Limb (tissue), 2 donors: ENCODE data around the gene DEFB131A.
"Not testable (repeated sequence)": the region's sequence is repeated elsewhere in the genome, so short reads cannot be mapped to it uniquely, and the experiment has no call there.

Experiments used
- DNase-seq, 2 donors: peaks; one replicate each; pipeline ENCODE4 v3.0.0-alpha.2; 2016; ENCODE audit errors: extremely low spot score in 2 of 2

Gene DEFB131A

DNA sequence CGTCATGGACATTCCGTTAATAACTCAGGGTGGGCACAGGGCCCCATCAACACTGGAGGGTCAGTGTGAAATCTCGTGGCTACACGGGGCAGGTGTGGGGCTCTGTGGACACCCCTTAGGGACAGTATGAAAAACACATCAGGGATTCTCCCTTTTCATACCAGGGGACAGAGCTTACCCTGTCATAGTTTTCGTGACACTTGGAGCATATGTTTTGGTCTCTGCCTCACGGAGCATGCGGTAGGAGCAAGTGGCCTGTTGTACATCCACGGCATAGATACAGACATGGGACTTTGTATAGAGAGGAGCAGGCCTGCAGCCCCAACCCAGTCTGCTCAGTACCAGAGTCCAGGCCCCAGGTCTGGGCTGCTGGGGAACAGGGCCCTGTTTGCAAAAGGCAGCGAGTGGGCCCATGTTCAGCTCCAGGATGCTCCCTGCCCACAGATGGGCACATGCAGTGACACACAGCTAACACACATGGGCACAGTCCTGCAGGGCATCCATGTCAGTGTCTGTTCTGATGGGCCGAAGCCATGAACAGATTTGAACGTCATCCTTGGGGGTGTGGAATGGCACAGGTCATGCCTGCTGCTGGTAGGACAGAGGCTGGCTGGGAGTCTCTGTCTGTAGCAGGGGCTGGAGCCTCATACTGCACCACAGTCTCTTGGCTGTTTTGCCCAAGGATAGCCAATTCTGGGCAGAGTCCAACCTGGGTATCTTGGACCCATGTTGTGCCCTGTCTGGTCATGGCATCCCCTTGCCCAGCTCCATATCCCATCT, 50.2 kb downstream of the DEFB131A start:
- DNase-seq = not testable (repeated sequence)

DNA sequence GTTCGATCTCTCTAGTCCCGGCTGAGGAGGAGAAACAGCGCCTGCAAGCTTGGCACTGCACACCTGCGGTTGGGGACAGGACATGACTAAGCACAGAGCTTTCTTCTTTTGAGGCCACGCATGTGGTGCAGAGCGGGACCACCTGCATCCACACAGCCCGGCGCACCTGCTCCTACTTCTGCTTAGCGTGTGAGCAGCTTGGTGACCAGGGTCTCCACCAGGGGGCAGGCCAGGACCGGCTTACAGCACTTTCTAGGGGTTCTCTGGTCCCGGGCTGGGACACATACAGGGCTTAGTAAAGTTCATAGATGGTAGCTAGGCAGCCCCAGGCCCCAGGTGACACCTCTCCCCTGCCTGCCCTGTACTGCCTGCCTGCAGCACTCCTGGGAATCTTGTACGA, 51.2 kb downstream of the DEFB131A start:
- peak; percentile 8 to 82 for DNase-seq

DNA sequence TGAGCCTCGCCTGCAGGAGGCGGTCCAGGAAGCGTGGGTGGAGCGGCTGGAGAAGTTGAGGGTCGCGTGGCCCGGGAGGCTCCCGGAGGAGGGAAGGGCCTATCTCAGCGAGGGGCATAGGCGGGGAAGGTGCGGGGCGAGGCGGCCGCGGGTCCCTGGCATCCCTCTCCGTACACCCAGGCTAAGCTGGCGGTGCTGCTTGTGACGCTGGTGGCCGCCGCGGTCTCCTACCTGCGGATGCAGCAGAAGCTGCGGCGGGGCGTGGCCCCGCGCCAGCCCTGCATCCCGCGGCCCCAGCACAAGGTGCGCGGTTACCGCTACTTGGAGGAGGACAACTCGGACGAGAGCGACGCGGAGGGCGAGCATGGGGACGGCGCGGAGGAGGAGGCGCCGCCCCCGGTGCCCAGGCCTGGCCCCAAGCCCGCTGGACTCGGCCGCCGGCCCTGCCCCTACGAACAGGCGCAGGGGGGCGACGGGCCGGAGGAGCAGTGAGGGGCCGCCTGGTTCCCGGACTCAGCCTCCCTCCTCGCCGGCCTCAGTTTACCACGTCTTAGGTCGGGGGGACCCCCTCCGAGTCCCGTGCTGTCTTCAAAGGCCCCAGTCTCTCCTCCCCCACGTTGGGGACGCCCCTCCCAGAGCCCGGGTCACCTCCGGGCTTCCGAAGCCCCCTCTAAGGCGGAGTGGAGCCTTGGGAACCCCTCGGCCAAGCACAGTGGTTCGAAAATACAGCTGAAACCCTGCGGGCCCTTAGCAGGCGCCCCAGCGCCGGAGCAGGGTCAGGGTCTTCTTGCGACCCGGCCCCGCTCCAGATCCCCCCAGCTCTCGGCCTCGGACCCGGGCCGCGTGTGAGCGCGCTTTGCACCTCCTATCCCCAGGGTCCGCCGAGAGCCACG, 53.6 kb downstream of the DEFB131A start:
- DNase-seq = not testable (repeated sequence)

DNA sequence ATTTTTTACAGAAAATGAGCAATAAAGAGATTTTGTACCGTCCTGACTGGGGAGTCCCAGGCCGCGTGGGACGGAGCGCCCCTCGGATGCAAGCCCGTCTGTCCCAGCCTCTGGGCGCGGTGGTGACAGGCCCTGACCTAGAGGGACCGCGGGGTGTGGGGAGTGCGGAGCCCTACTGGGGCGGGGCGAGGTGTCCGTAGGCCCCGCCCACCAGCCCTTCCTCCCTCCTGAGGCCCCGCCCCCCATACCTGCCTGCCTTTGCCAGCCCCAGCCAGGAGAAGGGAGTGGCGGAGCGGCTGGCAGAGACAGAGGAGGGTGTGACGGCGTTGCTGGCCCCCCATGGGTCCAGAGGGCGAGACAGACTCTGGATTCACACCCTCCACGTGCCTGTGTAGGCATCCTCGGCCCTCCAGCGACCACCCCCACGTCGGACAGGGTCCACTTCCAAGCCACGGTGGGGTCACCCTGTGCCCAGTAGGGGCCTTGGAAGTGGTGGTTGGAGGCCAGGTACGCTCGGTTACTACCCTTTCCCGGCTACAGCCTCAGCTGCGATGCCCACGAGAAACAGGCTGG, 54.3 kb downstream of the DEFB131A start:
- DNase-seq = not testable (repeated sequence)

DNA sequence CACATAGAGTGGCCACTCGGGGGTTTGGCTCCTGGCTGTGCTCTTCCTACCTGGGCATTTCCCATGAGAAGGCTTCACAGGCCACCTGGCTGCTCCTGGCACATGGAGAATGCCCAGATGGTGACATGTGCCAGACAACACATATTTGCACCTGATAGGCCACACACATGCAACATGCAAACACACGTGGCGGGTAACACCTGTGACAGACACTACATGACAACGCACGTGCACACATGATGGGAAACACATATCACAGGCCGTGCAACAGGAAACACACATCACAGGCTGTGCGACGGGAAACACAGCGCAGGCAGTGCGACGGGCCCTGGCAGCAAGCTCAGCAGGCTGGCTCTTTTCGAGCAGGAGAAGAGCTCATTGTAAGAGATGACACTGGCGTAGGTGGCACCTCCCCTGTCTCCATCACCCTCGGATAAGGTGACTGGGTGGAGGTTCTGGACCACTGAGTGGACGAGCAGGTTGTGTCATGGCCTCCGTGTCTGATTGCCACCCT, 55.8 kb downstream of the DEFB131A start:
- not testable (repeated sequence) for DNase-seq
